ENCODE data around the gene PKN3. TPM values are rescaled to one million over a fixed set of nuclear protein-coding genes. Genes with fewer than 3 reads are reported as not detected.
A peak's percentile ranks its signal among the peaks of the same experiment; 100 is the strongest.

The PKN3 gene
- 10 to 100 TPM; 26.0 to 27.2 TPM for total RNA-seq
- 17.5 TPM for polyA plus RNA-seq (2013, experiment 1 of 2)
- 17.8 TPM for polyA plus RNA-seq (2013, experiment 2 of 2)
- long read RNA-seq, experiment 1, partial matches to known transcripts, result 9 of 16 reads
- long read RNA-seq, experiment 1, other reads (novel, unspliced or antisense), result 3 of 16 reads
- long read RNA-seq, experiment 2, transcript PKN3-201 (22 exons, 3,375 nt), result major isoform, 36 of 77 reads
- long read RNA-seq, experiment 2, partial matches to known transcripts, result 18 of 77 reads
- long read RNA-seq, experiment 2, other reads (novel, unspliced or antisense), result 23 of 77 reads
- long read RNA-seq, experiment 3, transcript PKN3-201 (22 exons, 3,375 nt), result major isoform, 22 of 40 reads
- long read RNA-seq, experiment 3, partial matches to known transcripts, result 3 of 40 reads
- long read RNA-seq, experiment 3, other reads (novel, unspliced or antisense), result 15 of 40 reads
- long read RNA-seq, experiment 4, partial matches to known transcripts, result 0 of 3 reads
- long read RNA-seq, experiment 4, other reads (novel, unspliced or antisense), result 3 of 3 reads

- Histone ChIP-seq H3K4me3 (ENCODE audit: low read length) (peak within 1 kb of the TSS; percentile 86), H3K27ac (ENCODE audit: low read depth, low read length) (peak within 1 kb of the TSS; percentile 44), H3K9ac (ENCODE audit: extremely low read depth, low read length, poor library complexity, severe bottlenecking) (peak within 1 kb of the TSS; percentile 77), H3K9me3 (ENCODE audit: control insufficient read depth, low read length) (no peaks in the 10 kb centered on the region), H3K27me3 (ENCODE audit: control insufficient read depth, insufficient read depth, low read length, poor library complexity, severe bottlenecking) (no peaks in the 10 kb centered on the region), H3K4me1 (ENCODE audit: control insufficient read depth, insufficient read depth, low read length) (peaks cover 4% of the 10 kb centered on the region), H3K36me3 (ENCODE audit: control insufficient read depth, insufficient read depth, low read length) (peaks cover 13% of the 10 kb centered on the region)
- peaks cover under 1% of the 10 kb centered on the region for H3K36me3 Mint-ChIP-seq (ENCODE audit: low read depth)
- DNase-seq, result peak; percentile 99
- H3K4me3 Mint-ChIP-seq, result peak within 1 kb of the TSS; percentile 78
- peak within 1 kb of the TSS; percentile 87 for H3K27ac Mint-ChIP-seq
- H3K4me1 Mint-ChIP-seq, result peaks cover 3% of the 10 kb centered on the region
- 0 to 1% methylated on average over 28 to 65 of the region's 65 CpGs for WGBS, 2 experiments (ENCODE audit: insufficient coverage in 1 of 2, insufficient read length in 1 of 2)
- H3K9me3 Mint-ChIP-seq, result no peaks in the 10 kb centered on the region
- TF ChIP-seq CTCF (conservative IDR thresholded peaks at IDR 0.05), result peak; percentile 98
- H3K27me3 Mint-ChIP-seq (ENCODE audit: insufficient read depth), result no peaks in the 10 kb centered on the region
Observed at GRCh38 chr9:128702445-128702948, at the start of gene PKN3. TSS of gene PKN3 (plus strand) at chr9:128702503. CDS start at chr9:128702916, 413 bp downstream.

GRCh38 chr9:128653908-128654307 is 48.4 kb upstream of the PKN3 start:
- H3K27me3 Mint-ChIP-seq (ENCODE audit: insufficient read depth), result no peaks in the 10 kb centered on the region
- H3K4me3 Mint-ChIP-seq, result no peak overlapping the region
- H3K36me3 ChIP-seq (ENCODE audit: control insufficient read depth, insufficient read depth, low read length), result no peaks in the 10 kb centered on the region
- H3K27me3 ChIP-seq (ENCODE audit: control insufficient read depth, insufficient read depth, low read length, poor library complexity, severe bottlenecking), result no peaks in the 10 kb centered on the region
- no peak overlapping the region for H3K9ac ChIP-seq (ENCODE audit: extremely low read depth, low read length, poor library complexity, severe bottlenecking)
- H3K4me1 Mint-ChIP-seq, result peaks cover 2% of the 10 kb centered on the region
- no peaks in the 10 kb centered on the region for H3K9me3 ChIP-seq (ENCODE audit: control insufficient read depth, low read length)
- no peak for TF ChIP-seq CTCF (conservative IDR thresholded peaks at IDR 0.05)
- peaks cover 11% of the 10 kb centered on the region for H3K36me3 Mint-ChIP-seq (ENCODE audit: low read depth)
- no peak for DNase-seq
- no peaks in the 10 kb centered on the region for H3K4me1 ChIP-seq (ENCODE audit: control insufficient read depth, insufficient read depth, low read length)
- no peak overlapping the region for H3K4me3 ChIP-seq (ENCODE audit: low read length)
- WGBS, 2 experiments (ENCODE audit: insufficient coverage in 1 of 2, insufficient read length in 1 of 2), result 96 to 100% methylated on average over 7 to 8 of the region's 8 CpGs
- no peak overlapping the region for H3K27ac Mint-ChIP-seq
- no peak overlapping the region for H3K27ac ChIP-seq (ENCODE audit: low read depth, low read length)
- no peaks in the 10 kb centered on the region for H3K9me3 Mint-ChIP-seq

GRCh38 chr9:128654481-128654880 is 47.8 kb upstream of the PKN3 start:
- H3K36me3 Mint-ChIP-seq (ENCODE audit: low read depth), result peaks cover 11% of the 10 kb centered on the region
- no peak overlapping the region for H3K9ac ChIP-seq (ENCODE audit: extremely low read depth, low read length, poor library complexity, severe bottlenecking)
- no peak for TF ChIP-seq CTCF (conservative IDR thresholded peaks at IDR 0.05)
- WGBS, 2 experiments (ENCODE audit: insufficient coverage in 1 of 2, insufficient read length in 1 of 2), result 91 to 94% methylated on average over 1 of the region's 1 CpG
- no peaks in the 10 kb centered on the region for H3K9me3 Mint-ChIP-seq
- H3K4me3 ChIP-seq (ENCODE audit: low read length), result no peak overlapping the region
- no peaks in the 10 kb centered on the region for H3K36me3 ChIP-seq (ENCODE audit: control insufficient read depth, insufficient read depth, low read length)
- H3K4me1 ChIP-seq (ENCODE audit: control insufficient read depth, insufficient read depth, low read length), result no peaks in the 10 kb centered on the region
- H3K27ac Mint-ChIP-seq, result peak overlapping the region; percentile 24
- H3K27me3 Mint-ChIP-seq (ENCODE audit: insufficient read depth), result no peaks in the 10 kb centered on the region
- no peaks in the 10 kb centered on the region for H3K9me3 ChIP-seq (ENCODE audit: control insufficient read depth, low read length)
- no peak overlapping the region for H3K27ac ChIP-seq (ENCODE audit: low read depth, low read length)
- peak overlapping the region; percentile 70 for H3K4me3 Mint-ChIP-seq
- no peaks in the 10 kb centered on the region for H3K27me3 ChIP-seq (ENCODE audit: control insufficient read depth, insufficient read depth, low read length, poor library complexity, severe bottlenecking)
- peaks cover 2% of the 10 kb centered on the region for H3K4me1 Mint-ChIP-seq
- no peak for DNase-seq
